Mesothelial cell of epicardium (in vitro differentiated cells): ENCODE data around the gene SLITRK2. TPM values are rescaled to one million over a fixed set of nuclear protein-coding genes. Genes with fewer than 3 reads are reported as not detected.

ENCODE experiments used
- DNase-seq, 2 experiments: peaks; one replicate each; pipeline ENCODE4 v3.0.0; 2021; ENCODE audit warnings: low spot score in 2 of 2; ENCODE audit not compliant: unreplicated experiment in 2 of 2
- H3K27ac Mint-ChIP-seq: 2 replicates; pipeline ENCODE4 v1.8.0; 2021; ENCODE audit warnings: mixed read lengths
- H3K27me3 Mint-ChIP-seq: 2 replicates; pipeline ENCODE4 v1.8.0; 2021; ENCODE audit warnings: low read depth, mixed read lengths
- H3K36me3 Mint-ChIP-seq: 2 replicates; pipeline ENCODE4 v1.8.0; 2021; ENCODE audit warnings: mixed read lengths
- H3K4me1 Mint-ChIP-seq: 2 replicates; pipeline ENCODE4 v1.8.0; 2021; ENCODE audit warnings: mixed read lengths
- H3K4me3 Mint-ChIP-seq: 2 replicates; pipeline ENCODE4 v1.8.0; 2021; ENCODE audit warnings: mild to moderate bottlenecking, moderate library complexity, mixed read lengths
- H3K9me3 Mint-ChIP-seq: 2 replicates; pipeline ENCODE4 v1.8.0; 2021; ENCODE audit warnings: mixed read lengths
- total RNA-seq: library from RNA; stranded (reverse); gene quantifications from 3 replicates; pipeline ENCODE4 v1.2.1, GENCODE V29; 2021
- TF ChIP-seq, protein P1 (sequence below): fragments of 200-600 bp; sonication (generic); IDR thresholded peaks from one replicate; pipeline ENCODE4 v1.5.0; 2021; ENCODE audit warnings: antibody characterized with exemption; ENCODE audit not compliant: unreplicated experiment

The SLITRK2 gene
- total RNA-seq, 1 donor from 2014 or later: 0.85 TPM

DNA sequence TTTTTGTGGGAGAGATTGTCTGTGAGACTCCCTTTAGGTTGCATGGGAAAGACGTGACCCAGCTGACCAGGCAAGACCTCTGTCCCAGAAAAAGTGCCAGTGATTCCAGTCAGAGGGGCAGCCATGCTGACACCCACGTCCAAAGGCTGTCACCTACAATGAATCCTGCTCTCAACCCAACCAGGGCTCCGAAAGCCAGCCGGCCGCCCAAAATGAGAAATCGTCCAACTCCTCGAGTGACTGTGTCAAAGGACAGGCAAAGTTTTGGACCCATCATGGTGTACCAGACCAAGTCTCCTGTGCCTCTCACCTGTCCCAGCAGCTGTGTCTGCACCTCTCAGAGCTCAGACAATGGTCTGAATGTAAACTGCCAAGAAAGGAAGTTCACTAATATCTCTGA lies 5.5 kb downstream of the SLITRK2 start:
- Mint-ChIP-seq H3K36me3 (no peaks in the 10 kb centered on the region), H3K9me3 (peaks cover 8% of the 10 kb centered on the region), H3K27ac (no peak overlapping the region), H3K27me3 (peaks cover 80% of the 10 kb centered on the region), H3K4me3 (no peak overlapping the region), H3K4me1 (peaks cover 10% of the 10 kb centered on the region)
- TF ChIP-seq, protein P1, sequence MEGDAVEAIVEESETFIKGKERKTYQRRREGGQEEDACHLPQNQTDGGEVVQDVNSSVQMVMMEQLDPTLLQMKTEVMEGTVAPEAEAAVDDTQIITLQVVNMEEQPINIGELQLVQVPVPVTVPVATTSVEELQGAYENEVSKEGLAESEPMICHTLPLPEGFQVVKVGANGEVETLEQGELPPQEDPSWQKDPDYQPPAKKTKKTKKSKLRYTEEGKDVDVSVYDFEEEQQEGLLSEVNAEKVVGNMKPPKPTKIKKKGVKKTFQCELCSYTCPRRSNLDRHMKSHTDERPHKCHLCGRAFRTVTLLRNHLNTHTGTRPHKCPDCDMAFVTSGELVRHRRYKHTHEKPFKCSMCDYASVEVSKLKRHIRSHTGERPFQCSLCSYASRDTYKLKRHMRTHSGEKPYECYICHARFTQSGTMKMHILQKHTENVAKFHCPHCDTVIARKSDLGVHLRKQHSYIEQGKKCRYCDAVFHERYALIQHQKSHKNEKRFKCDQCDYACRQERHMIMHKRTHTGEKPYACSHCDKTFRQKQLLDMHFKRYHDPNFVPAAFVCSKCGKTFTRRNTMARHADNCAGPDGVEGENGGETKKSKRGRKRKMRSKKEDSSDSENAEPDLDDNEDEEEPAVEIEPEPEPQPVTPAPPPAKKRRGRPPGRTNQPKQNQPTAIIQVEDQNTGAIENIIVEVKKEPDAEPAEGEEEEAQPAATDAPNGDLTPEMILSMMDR: no peak
- DNase-seq: no peak

DNA sequence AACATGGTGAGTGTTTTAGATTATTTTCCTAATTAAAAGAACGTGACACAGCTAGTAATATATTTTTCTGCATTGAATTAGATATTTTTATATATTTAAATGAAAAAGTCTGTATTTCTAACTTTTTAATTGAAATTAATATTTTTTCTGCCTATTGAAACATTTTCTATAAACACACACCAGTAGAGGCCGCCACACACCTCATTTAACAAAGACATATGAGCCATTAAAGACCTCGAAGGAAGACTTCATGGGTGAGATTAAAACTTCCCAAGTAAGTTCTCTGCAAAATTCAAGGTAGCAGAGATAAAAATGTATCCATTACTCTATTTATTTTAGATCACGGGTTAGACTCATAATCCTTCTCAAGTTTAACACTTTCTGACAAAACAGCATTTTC lies 8.3 kb downstream of the SLITRK2 start:
- no peak for DNase-seq
- H3K4me1 Mint-ChIP-seq: peaks cover 8% of the 10 kb centered on the region
- TF ChIP-seq, protein P1: peak; percentile 51
- no peak overlapping the region for H3K4me3 Mint-ChIP-seq
- H3K27me3 Mint-ChIP-seq: peaks cover 52% of the 10 kb centered on the region
- no peaks in the 10 kb centered on the region for H3K36me3 Mint-ChIP-seq
- H3K9me3 Mint-ChIP-seq: peaks cover 8% of the 10 kb centered on the region
- H3K27ac Mint-ChIP-seq: no peak overlapping the region

DNA sequence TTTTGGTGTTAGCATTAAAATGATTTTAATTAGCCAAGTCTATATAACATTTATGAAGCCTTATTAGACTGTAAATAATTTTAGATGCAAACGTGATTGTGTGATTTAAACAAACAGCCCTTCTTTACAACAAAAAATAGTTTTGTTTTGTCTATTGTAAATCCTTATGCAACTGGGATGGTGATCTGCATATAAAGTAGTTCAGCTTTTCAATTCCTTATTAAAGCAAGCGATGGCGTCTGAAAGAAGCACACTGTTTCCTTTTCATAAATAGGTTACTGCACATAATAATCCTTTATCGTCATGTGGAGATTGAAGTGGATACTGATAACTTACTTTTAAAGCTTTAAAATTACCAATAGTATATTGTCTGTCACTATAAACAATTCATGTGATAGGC lies 8.8 kb downstream of the SLITRK2 start:
- no peak for DNase-seq
- Mint-ChIP-seq H3K4me1 (peaks cover 7% of the 10 kb centered on the region), H3K4me3 (no peak overlapping the region), H3K36me3 (no peaks in the 10 kb centered on the region), H3K27ac (no peak overlapping the region), H3K9me3 (peaks cover 8% of the 10 kb centered on the region), H3K27me3 (peaks cover 47% of the 10 kb centered on the region)
- TF ChIP-seq, protein P1: no peak

DNA sequence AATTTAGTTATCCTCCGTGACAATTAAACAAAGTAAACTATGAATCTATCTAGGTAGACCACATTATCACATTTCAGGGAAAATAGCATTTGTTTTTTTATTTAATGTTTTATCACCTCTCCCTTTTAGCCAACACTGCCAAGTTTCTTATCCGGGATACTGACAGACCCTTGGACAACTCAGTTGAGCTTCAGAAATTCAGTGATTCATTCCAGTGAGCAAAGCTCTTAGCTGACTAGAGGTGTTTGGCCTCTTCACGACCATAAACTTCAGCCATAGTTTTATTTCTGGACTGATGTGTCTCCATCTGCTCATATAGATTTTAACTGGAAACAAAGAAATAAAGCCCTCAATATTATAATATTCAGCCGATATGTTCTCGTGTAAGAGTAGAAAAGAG lies 15.2 kb downstream of the SLITRK2 start:
- Mint-ChIP-seq H3K9me3 (peaks cover 3% of the 10 kb centered on the region), H3K4me1 (no peaks in the 10 kb centered on the region), H3K27ac (no peak overlapping the region), H3K27me3 (no peaks in the 10 kb centered on the region), H3K4me3 (no peak overlapping the region), H3K36me3 (no peaks in the 10 kb centered on the region)
- no peak for DNase-seq
- TF ChIP-seq, protein P1: no peak

DNA sequence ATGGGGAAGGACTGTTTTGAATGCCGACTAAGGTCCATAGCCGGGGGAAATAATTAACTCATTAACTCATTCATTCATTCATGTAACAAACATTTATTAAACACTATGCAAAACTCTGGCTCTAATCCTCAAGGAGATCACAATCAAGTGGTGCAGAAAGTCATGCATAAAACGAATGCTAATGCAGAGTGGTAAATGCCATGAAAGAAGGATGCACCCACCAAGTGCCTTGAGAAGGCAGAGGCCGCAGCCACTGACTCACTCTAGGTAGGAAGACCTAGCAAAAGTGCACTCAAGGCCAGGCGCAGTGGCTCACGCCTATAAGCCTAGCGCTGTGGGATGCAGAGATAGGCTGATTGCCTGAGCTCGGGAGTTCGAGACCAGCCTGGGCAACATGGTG lies 22.9 kb downstream of the SLITRK2 start:
- no peak for DNase-seq
- H3K36me3 Mint-ChIP-seq: no peaks in the 10 kb centered on the region
- TF ChIP-seq, protein P1: no peak
- H3K27ac Mint-ChIP-seq: no peak overlapping the region
- no peaks in the 10 kb centered on the region for H3K27me3 Mint-ChIP-seq
- H3K9me3 Mint-ChIP-seq: peaks cover 8% of the 10 kb centered on the region
- peaks cover 35% of the 10 kb centered on the region for H3K4me1 Mint-ChIP-seq
- H3K4me3 Mint-ChIP-seq: no peak overlapping the region
